GM12873 (cell line): Measurements from ENCODE around the gene HLX.

Experiments used
- CTCF ChIP-seq: IDR thresholded peaks from 2 replicates; pipeline ENCODE4 v1.5.1; 2012; ENCODE audit warnings: low read depth, mild to moderate bottlenecking, moderate library complexity, low read length, control low read depth; ENCODE audit not compliant: insufficient read depth; ENCODE audit errors: missing control alignments

The HLX gene

GRCh38 chr1:220884981-220885918, 6.0 kb downstream of the HLX start:
- no peak for TF ChIP-seq CTCF

- TF ChIP-seq CTCF = no peak
These were observed 6.7 kb downstream of the HLX start for GRCh38 chr1:220885971-220886370.

GRCh38 chr1:220886470-220887201, 7.4 kb downstream of the HLX start:
- TF ChIP-seq CTCF = no peak

- TF ChIP-seq CTCF = no peak
These were observed 7.9 kb downstream of the HLX start for GRCh38 chr1:220887202-220887519.

GRCh38 chr1:220887520-220888416, 8.5 kb downstream of the HLX start:
- TF ChIP-seq CTCF = no peak

- no peak for TF ChIP-seq CTCF
These were observed 9.3 kb downstream of the HLX start for GRCh38 chr1:220888417-220888986.
